NCI-H82 (cell line): ENCODE measurements around the gene DOHH.
"Not testable (repeated sequence)": the region's sequence is repeated elsewhere in the genome, so short reads cannot be mapped to it uniquely, and the experiment has no call there.

Source experiments
- DNase-seq: peaks from one replicate; lab custom pipeline; 2025; lab: John Stamatoyannopoulos, UW

The DOHH gene

DNA sequence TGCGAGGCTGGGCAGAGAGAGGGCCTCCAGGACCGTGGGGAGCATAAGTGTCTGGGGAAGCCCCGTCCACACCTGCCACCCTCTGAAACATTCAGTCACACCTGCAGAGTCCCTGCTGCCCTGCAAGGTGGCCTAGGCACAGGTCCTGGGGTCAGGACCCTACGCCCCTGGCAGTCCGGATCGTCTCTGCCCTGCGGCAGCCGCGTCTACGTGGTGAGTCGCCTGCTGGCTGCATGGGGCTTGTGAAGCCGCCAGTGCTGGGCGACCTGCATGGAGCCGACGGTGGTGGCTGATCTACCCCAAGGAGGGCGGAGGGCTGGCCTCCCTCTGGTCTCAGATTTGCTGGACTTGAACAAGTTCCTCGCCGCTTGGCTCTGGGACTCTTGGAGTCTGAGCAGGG, 18.7 kb upstream of the DOHH start:
- no peak for DNase-seq

DNA sequence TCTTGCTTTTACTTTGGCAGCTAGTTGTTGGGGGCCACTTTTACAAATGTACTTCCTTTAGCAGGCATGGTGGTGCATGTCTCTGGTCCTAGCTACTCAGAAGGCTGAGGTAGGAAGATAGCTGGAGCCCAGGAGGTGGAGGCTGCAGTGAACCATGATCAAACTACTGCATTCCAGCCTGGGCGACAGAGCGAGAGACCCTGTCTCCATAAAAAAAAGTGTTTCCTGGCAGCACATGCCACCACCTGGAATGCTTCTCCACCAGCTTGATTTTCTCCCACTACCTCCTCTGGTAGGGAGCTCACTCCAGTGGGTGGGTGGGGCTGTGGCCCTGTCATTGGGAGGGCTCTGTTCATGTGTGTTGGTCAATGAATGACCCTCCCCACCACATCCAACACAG, 18.2 kb upstream of the DOHH start:
- DNase-seq = no peak

- no peak for DNase-seq
Observed at GRCh38 chr19:3518255-3518654, 17.8 kb upstream of the DOHH start.

DNA sequence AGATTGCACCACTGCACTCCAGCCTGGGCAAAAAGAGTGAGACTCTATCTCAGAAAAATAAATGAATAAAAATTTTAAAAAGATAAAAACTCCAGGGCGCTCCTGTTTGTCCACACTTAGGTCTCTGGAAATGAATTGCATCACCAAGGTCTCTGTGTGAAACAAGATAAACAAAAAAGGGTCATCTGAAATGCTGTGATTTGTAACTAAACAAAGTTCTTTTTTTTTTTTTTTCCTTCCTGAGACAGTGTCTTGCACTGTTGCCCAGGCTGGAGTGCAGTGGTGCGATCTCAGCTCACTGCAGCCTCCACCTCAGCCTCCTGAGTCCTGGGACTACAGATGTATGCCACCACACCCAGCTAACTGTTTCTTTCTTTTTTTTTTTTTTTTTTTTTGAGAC, 17.2 kb upstream of the DOHH start:
- no peak for DNase-seq

DNA sequence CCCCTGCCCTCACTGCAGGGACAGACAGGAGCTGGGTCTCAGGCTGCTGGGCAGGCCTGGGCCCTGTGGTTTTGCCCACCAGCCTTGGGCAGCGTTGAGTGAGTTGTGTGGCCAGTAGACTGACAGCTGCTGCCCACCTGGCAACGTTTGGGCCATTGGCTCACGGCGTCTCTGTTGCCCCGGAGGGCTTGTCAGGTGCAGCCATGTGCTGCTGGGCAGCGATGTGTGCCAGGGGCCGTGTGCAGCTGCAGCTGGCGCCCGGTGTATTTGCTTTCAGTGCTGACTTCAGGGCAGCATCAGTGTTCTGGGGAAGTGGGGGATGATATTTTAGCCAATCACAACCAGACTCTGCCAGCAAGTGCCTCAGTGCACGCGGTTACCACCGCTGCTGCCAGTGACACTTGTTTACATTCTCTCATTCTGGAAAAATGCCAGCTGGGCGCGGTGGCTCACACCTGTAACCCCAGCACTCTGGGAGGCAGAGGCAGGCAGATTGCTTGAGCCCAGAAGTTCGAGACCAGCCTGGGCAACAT, 16.3 kb upstream of the DOHH start:
- DNase-seq = no peak

- no peak for DNase-seq
Observed at GRCh38 chr19:3515891-3516422, 15.5 kb upstream of the DOHH start.

DNA sequence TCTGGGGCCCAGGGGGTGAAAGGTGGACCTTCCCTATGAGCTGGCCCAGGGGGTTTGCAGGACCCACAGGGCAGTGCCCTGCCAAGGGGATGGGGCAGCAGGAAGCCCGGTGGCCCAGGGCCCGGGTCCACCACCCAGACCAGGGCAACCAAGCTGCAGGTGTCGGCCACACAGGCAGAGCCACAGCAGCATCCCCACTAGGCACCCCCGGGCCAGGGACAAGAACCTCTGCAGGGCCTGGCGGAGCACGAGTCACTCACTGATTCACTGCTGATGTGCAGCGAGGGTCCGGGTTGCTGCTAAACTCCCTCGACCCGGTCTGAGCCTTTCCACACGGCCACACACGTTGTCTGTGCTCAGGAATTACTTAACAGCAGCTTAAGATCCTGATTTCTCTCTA, 14.5 kb upstream of the DOHH start:
- DNase-seq = no peak

- DNase-seq = no peak
Observed at GRCh38 chr19:3513229-3514140, 13.0 kb upstream of the DOHH start.

DNA sequence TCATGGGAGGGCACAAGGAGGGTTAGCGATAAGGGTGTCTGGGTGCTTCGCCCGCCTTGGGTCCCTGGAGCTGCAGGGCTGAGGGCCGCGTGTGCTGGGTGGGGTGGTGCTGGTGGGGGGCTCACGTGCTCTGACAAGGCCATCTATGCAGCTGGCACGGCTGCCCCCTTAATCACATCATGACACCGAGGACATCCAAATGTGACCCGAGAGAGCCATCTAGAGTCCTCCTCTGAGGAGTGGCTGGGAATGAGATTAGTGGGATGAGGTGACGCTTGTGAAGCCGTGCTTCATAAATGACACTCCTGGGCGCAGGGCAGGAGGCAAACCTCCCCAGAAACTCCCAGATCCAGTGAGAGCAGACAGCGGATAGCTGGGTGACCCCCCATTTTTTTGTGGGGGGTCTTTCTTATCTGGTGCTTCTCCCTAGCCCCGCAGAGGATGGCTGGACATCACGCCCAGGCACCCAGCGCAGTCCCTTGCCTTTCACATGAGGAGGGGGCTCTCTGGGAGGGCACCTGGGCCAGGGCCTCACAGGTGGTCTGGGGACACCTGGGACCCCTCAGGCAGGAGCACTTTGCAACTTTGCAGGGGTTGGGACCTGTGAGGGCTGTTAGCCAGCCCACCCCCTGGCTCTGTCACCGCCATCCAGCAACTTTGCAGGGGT, 12.2 kb upstream of the DOHH start:
- peak; percentile 7 for DNase-seq

- DNase-seq = no peak
Observed at GRCh38 chr19:3511506-3512251, 11.2 kb upstream of the DOHH start.

DNA sequence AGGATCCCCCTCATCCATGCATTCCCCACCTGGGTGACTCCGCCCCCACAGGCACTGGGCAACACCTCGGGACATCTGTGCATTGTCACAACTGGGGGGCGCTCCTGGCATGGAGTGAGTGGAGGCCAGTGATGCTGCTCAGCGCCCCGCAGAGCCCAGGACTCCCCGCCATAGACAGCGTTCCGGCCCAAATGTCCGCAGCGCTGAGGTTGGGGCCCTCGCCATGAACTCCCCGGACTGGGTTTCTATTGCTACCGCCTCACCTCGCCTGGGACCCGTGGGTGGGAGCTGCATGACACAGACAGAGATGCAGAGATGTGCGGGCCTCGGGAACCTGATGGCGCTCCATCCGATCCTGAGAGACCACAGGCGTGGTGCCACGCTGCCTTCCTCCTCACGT, 10.3 kb upstream of the DOHH start:
- DNase-seq = no peak

- no peak for DNase-seq
Observed at GRCh38 chr19:3509566-3509989, 9.1 kb upstream of the DOHH start.

- DNase-seq = no peak
Observed at GRCh38 chr19:3508771-3509535, 8.5 kb upstream of the DOHH start.

DNA sequence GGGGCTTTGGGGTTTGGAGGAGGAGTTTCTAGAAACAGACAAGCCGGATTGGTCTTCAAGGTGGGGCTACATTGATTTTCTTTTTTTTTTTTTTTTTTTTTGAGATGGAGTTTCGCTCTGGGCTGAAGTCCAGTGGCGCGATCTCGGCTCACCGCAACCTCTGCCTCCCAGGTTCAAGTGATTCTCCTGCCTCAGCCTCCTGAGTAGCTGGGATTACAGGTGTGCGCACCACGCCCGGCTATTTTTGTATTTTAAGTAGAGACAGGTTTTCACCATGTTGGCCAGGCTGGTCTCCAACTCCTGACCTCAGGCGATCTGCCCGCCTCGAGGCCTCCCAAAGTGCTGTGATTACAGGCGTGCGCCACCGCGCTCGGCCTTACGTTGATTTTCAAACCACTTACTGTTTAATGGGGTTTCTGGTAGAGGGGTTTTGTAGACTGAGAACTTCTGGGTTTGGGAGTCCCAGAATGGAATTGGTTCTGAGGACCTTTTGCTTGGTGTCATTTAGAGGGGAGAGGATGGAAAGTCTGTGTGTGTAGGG, 7.7 kb upstream of the DOHH start:
- not testable (repeated sequence) for DNase-seq

DNA sequence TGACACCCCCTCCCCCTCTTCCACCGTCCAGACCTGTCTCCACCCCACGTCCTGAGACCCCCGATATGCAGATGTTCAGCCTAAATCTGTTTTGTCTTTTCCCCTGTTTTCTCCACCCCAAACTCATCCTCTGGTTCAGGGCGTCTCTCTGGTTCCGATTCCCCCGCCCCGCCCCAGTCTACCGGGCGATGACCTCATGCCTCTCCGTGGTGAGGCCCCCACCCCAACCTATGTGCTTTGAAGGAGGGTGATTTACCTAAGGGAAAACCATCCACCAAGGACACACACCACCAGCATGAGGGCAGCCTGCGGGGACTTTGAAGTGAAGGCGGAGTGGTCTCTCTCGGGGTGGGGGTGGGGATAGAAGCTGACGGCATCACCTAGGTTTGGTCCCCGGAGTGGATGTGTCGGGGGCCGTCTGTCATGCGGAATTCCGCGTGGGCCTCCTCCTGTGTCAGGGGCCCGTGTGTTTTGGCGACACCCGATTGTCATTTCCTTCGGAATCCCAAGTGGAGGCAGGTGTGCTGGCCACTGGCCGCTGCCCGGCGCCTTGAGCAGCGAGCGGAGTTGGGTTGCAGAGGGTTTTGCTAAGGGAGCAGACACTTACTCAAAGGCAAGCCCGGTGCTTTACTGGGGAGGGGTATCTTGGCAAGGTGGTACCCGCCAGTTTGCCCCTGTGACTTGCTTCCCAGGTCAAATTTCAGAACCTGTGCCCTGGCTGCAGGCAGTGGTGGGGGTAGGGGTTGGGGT, 7.1 kb upstream of the DOHH start:
- DNase-seq = no peak

DNA sequence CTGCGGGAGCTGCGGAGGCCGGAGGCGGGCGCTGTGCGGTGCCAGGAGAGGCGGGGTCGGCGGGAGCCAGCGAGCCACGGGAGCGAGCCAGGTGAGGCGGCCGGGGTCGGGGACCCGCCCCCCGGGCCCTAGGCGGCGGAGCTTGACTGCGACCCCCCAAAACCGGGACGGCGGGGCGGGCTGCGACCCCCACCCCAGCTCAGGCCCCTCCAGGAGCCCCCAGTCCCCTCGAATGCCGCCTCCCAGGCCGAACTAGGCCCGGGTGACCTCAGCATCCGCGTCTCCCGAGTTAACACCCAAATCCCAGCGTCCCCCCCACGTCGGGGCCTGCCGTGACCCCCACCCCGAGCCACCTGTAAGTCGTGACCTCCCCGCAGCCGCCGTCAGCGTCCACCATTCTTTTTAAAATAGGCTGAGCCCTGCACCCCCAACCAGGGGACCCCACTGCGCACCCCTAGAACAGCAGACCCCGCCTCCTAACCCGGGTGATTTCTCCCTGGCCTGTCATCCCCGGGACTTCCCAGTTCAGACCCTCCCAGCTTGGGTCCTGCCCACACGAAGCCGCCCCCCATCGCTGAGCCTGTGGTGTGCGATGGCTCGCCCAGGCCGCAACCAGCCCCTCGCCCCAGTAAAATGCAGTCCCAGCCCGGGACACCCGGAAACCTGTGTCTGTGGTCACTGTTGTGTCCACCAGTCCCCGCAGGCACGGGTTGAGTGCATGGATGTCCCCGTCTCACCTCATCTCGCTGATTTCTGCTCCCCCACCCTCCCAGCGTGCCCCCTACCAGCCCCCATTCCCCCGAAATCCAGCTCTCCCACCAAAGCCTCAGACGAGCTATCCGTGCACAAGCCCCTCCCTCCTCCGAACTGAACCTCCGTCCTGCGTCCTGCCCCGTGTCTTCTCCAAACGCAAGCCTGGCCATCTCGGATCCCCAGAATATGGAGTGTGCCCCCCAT, 6.2 kb upstream of the DOHH start:
- DNase-seq = no peak

DNA sequence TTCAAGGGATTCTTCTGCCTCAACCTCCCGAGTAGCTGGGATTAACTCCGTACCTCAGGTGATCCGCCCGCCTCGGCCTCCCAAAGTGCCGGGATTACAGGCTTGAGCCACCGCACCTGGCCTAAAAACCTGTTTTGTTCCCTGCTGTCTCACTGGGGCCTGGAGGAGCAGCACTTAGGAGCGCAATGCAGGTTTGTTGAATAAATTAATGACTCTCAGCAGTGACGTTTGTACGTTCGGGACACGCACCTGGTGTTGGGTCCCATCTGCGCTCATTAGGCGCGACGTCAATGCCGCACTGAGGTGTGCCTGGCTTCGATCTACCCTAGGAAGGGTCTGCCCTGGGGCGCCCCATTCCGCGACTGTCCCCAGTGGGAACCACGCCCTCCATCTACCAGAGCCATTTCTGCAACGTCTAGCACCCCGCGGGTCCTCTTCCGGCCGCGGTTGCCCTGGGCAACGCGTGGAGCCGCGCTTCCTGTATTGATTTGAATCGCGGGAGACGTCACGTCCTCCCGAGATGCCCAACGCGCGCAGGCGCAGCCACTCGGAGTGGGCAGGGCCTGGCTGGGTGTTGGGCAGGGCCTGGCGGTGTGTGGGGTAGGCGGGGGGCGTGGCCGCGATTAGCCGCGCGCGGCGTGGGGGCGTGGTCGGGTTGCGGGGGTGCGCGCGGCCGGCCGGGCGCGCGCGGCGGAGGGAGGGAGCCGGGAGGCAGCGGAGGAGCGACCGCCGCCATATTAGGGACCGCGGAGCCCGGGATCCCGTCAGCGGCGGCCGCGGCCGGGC, 5.3 kb upstream of the DOHH start, which contains the start of gene FZR1:
FZR1 (plus strand) TSS at position 714 of the 786 bp plus-strand sequence. CDS start 16,679 bp downstream, outside the sequence.
- peak; percentile 98 for DNase-seq

DNA sequence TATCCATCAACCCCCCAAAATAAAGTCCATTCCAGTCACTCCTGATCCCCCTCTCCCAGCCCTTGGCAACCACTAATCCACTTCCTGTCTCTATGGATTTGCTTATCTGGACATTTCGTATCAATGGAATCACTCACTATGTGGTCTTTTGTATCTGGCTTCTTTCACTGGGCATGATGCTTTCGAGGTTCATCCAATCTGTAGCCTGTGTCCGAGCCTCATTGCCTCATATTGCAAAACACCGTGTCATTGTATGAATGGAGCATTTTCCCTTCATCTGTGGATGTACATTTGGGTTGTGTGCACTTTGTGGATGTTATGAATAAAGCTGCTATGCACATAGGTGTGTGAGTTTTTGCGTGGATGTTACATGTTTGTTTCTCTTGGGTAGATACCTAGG, 4.3 kb upstream of the DOHH start:
- DNase-seq = peak; percentile 15
